ENCODE results near the gene MRPL28.

- TF ChIP-seq CTCF (IDR thresholded peaks at IDR 0.05) (no peak), POLR2A (IDR thresholded peaks at IDR 0.05) (no peak), POLR2AphosphoS5 (IDR thresholded peaks at IDR 0.05) (no peak)
These were observed 10.9 kb upstream of the MRPL28 start for GRCh38 chr16:381012-381788.
